Natural killer cell (primary cell): ENCODE results near the gene ITGB5. TPM values are rescaled to one million over a fixed set of nuclear protein-coding genes. Genes with fewer than 3 reads are reported as not detected.
A peak's percentile ranks its signal among the peaks of the same experiment; 100 is the strongest.

Experiments used
- ATAC-seq, 3 donors: fragments of 150-1000 bp in 2 of 3; fragments of 200-7000 bp in 1 of 3; cut with Tn5 transposase; 1 replicate in 1 of 3; 2 replicates in 2 of 3; pipeline ENCODE4 v1.10.0; 2021; ENCODE audit warnings: mild to moderate bottlenecking in 2 of 3, moderate library complexity in 2 of 3
- DNase-seq, 2 donors: peaks; one replicate each; pipeline versions ENCODE4 v3.0.0 to v3.0.0-alpha.2; 2013 to 2021; ENCODE audit warnings: mixed read lengths in 1 of 2
- H3K27ac ChIP-seq: one replicate; pipeline ENCODE4 v1.5.1; 2013; ENCODE audit warnings: mild to moderate bottlenecking, low read length
- H3K27me3 ChIP-seq: one replicate; pipeline ENCODE4 v1.6.1; 2013; ENCODE audit warnings: low read length; ENCODE audit not compliant: control insufficient read depth, insufficient read depth
- H3K36me3 ChIP-seq: one replicate; pipeline ENCODE4 v1.6.1; 2013; ENCODE audit warnings: low read length; ENCODE audit not compliant: control insufficient read depth, insufficient read depth
- H3K4me1 ChIP-seq: one replicate; pipeline ENCODE4 v1.6.1; 2013; ENCODE audit warnings: low read length; ENCODE audit not compliant: control insufficient read depth, insufficient read depth
- H3K4me3 ChIP-seq: one replicate; pipeline ENCODE4 v1.5.1; 2013; ENCODE audit warnings: low read length
- H3K9me3 ChIP-seq: one replicate; pipeline ENCODE4 v1.6.1; 2013; ENCODE audit warnings: low read length; ENCODE audit not compliant: control insufficient read depth, insufficient read depth
- H3K27ac Mint-ChIP-seq, 2 donors: one replicate each; pipeline ENCODE4 v1.8.0; 2022; ENCODE audit warnings: mild to moderate bottlenecking in 2 of 2, mixed read lengths in 2 of 2, moderate library complexity in 1 of 2
- H3K27me3 Mint-ChIP-seq, 2 donors: one replicate each; pipeline ENCODE4 v1.8.0; 2022; ENCODE audit warnings: low read depth in 2 of 2, mixed read lengths in 2 of 2
- H3K36me3 Mint-ChIP-seq: one replicate; pipeline ENCODE4 v1.8.0; 2022; ENCODE audit warnings: mixed read lengths
- H3K4me1 Mint-ChIP-seq, 2 donors: one replicate each; pipeline ENCODE4 v1.8.0; 2022; ENCODE audit warnings: mixed read lengths in 2 of 2
- H3K4me3 Mint-ChIP-seq: one replicate; pipeline ENCODE4 v1.8.0; 2022; ENCODE audit warnings: mild to moderate bottlenecking, moderate library complexity, mixed read lengths
- H3K9me3 Mint-ChIP-seq, 2 donors: one replicate each; pipeline ENCODE4 v1.8.0; 2022; ENCODE audit warnings: mixed read lengths in 2 of 2
- CTCF ChIP-seq: fragments of 200-600 bp; IDR thresholded peaks from one replicate; pipeline ENCODE4 v1.8.0; 2022; ENCODE audit warnings: antibody characterized with exemption
- WGBS: methylation state at CpG from one replicate; pipeline ENCODE4 v1.1.7; 2013; ENCODE audit warnings: missing lambda C conversion rate; ENCODE audit not compliant: insufficient coverage; 5-methylcytosine and 5-hydroxymethylcytosine counted together
- intact Hi-C: fragments of 100-400 bp; cut with micrococcal nuclease; formaldehyde crosslinking; loops from one replicate; pipeline ENCODE4 v1.14.2; 2022
- total RNA-seq, 4 donors: library from RNA; stranded (reverse); fragments of 120-200 nt in 1 of 4; gene quantifications; one replicate each; pipeline versions ENCODE4 v1.2.3 to v1.2.4, GENCODE V29; 2013 to 2022

ITGB5 gene
- total RNA-seq, 3 donors from 2014 or later (not counting 1 experiment from before 2014, with no cell fraction given) = 1.0 to 8.4 (median 5.4) TPM

- H3K4me3 ChIP-seq = no peak overlapping the region
Measured at GRCh38 chr3:124814620-124815421, 72.3 kb downstream of the ITGB5 start.

GRCh38 chr3:124813541-124813940 lies 73.6 kb downstream of the ITGB5 start:
- H3K9me3 ChIP-seq = no peaks in the 10 kb centered on the region
- Mint-ChIP-seq H3K27me3 (peaks cover 9 to 18% of the 10 kb centered on the region in 2 donors), H3K4me1 (peaks cover 0 to 18% of the 10 kb centered on the region in 2 donors), H3K9me3 (no peaks in the 10 kb centered on the region), H3K4me3 (peak overlapping the region; percentile 21), H3K27ac (no peak overlapping the region), H3K36me3 (no peaks in the 10 kb centered on the region)
- no peaks in the 10 kb centered on the region for H3K27me3 ChIP-seq
- peaks cover 11% of the 10 kb centered on the region for H3K4me1 ChIP-seq
- intact Hi-C loops = no loop called here
- no peaks in the 10 kb centered on the region for H3K36me3 ChIP-seq
- DNase-seq = no peak
- TF ChIP-seq CTCF = no peak
- H3K27ac ChIP-seq = no peak overlapping the region
- H3K4me3 ChIP-seq = no peak overlapping the region
- ATAC-seq = no peak

More at GRCh38 chr3:124814620-124815421, 72.3 kb downstream of the ITGB5 start:
- H3K4me1 Mint-ChIP-seq = peaks cover 0 to 18% of the 10 kb centered on the region in 2 donors
- H3K36me3 Mint-ChIP-seq = no peaks in the 10 kb centered on the region
- Histone ChIP-seq H3K9me3 (no peaks in the 10 kb centered on the region), H3K4me1 (peaks cover 11% of the 10 kb centered on the region), H3K36me3 (no peaks in the 10 kb centered on the region), H3K27ac (no peak overlapping the region), H3K27me3 (no peaks in the 10 kb centered on the region)
- no peak overlapping the region for H3K27ac Mint-ChIP-seq
- no peak for TF ChIP-seq CTCF
- DNase-seq = no peak
- 93% methylated on average over 11 of the region's 11 CpGs for WGBS
- no peak overlapping the region for H3K4me3 Mint-ChIP-seq
- no peaks in the 10 kb centered on the region for H3K9me3 Mint-ChIP-seq
- no peak for ATAC-seq
- intact Hi-C loops = no loop called here
- peaks cover 11 to 13% of the 10 kb centered on the region in 2 donors for H3K27me3 Mint-ChIP-seq

GRCh38 chr3:124812291-124813265 lies 74.6 kb downstream of the ITGB5 start:
- ATAC-seq = peak; percentile 26 to 76 (median 68)
- peak overlapping the region; percentile 40 for H3K4me3 Mint-ChIP-seq
- Histone ChIP-seq H3K4me1 (peaks cover 11% of the 10 kb centered on the region), H3K9me3 (no peaks in the 10 kb centered on the region), H3K27ac (no peak overlapping the region), H3K4me3 (no peak overlapping the region), H3K36me3 (no peaks in the 10 kb centered on the region), H3K27me3 (no peaks in the 10 kb centered on the region)
- H3K27ac Mint-ChIP-seq = no peak overlapping the region
- peaks cover 8 to 18% of the 10 kb centered on the region in 2 donors for H3K27me3 Mint-ChIP-seq
- no peaks in the 10 kb centered on the region for H3K36me3 Mint-ChIP-seq
- TF ChIP-seq CTCF = no peak
- H3K9me3 Mint-ChIP-seq = no peaks in the 10 kb centered on the region
- no peak for DNase-seq
- 79% methylated on average over 15 of the region's 15 CpGs for WGBS
- intact Hi-C loops = no loop called here
- H3K4me1 Mint-ChIP-seq = peaks cover 0 to 18% of the 10 kb centered on the region in 2 donors
